H9 (cell line): Measurements from ENCODE around the gene ZNF668. TPM values are rescaled to one million over a fixed set of nuclear protein-coding genes. Genes with fewer than 3 reads are reported as not detected.
"Not testable (repeated sequence)": the region's sequence is repeated elsewhere in the genome, so short reads cannot be mapped to it uniquely, and the experiment has no call there.

ENCODE experiments used
- DNase-seq: peaks from one replicate; pipeline ENCODE4 v3.0.0-alpha.2; 2017
- H2AFZ ChIP-seq: one replicate; pipeline ENCODE4 v1.6.1; 2013; ENCODE audit warnings: mild to moderate bottlenecking, low read length, control low read depth, moderate library complexity
- H2AK5ac ChIP-seq: 2 replicates; pipeline ENCODE4 v1.6.1; 2013; ENCODE audit warnings: low read length, control low read depth, mixed read lengths; ENCODE audit not compliant: insufficient read length
- H2BK120ac ChIP-seq: one replicate; pipeline ENCODE4 v1.6.1; 2013; ENCODE audit warnings: low read depth, mild to moderate bottlenecking, low read length, control low read depth, inconsistent platforms; ENCODE audit not compliant: poor library complexity, severe bottlenecking
- H2BK12ac ChIP-seq: 2 replicates; pipeline ENCODE4 v1.6.1; 2013; ENCODE audit warnings: low read length, control low read depth, mixed read lengths, low read depth; ENCODE audit not compliant: insufficient read length
- H2BK15ac ChIP-seq: 2 replicates; pipeline ENCODE4 v1.6.1; 2013; ENCODE audit warnings: low read depth, low read length, control low read depth
- H2BK20ac ChIP-seq: one replicate; pipeline ENCODE4 v1.6.1; 2013; ENCODE audit warnings: low read depth, mild to moderate bottlenecking, low read length, control low read depth, inconsistent platforms; ENCODE audit not compliant: poor library complexity, severe bottlenecking
- H2BK5ac ChIP-seq: 2 replicates; pipeline ENCODE4 v1.6.1; 2013; ENCODE audit warnings: low read length, control low read depth, mixed read lengths; ENCODE audit not compliant: insufficient read length
- H3K14ac ChIP-seq: 2 replicates; pipeline ENCODE4 v1.6.1; 2013; ENCODE audit warnings: low read length, control low read depth; ENCODE audit not compliant: insufficient read depth
- H3K18ac ChIP-seq: 2 replicates; pipeline ENCODE4 v1.6.1; 2013; ENCODE audit warnings: low read depth, mild to moderate bottlenecking, mixed read lengths, low read length, control low read depth; ENCODE audit not compliant: insufficient read length
- H3K23ac ChIP-seq: 2 replicates; pipeline ENCODE4 v1.6.1; 2013; ENCODE audit warnings: low read length, control low read depth, mixed read lengths, low read depth; ENCODE audit not compliant: insufficient read length
- H3K23me2 ChIP-seq: 2 replicates; pipeline ENCODE4 v1.6.1; 2013; ENCODE audit warnings: low read depth, mild to moderate bottlenecking, mixed read lengths, low read length, control low read depth; ENCODE audit not compliant: insufficient read length, poor library complexity, severe bottlenecking
- H3K27ac ChIP-seq: 2 replicates; pipeline ENCODE4 v1.5.1; 2013; ENCODE audit warnings: low read length, control low read depth, mixed read lengths, low read depth; ENCODE audit not compliant: insufficient read length
- H3K27me3 ChIP-seq: 2 replicates; pipeline ENCODE4 v1.6.1; 2013; ENCODE audit warnings: low read length, control low read depth, inconsistent platforms; ENCODE audit not compliant: insufficient read depth
- H3K4ac ChIP-seq: 2 replicates; pipeline ENCODE4 v1.6.1; 2013; ENCODE audit warnings: low read depth, mild to moderate bottlenecking, control low read depth, inconsistent platforms, low read length, moderate library complexity
- H3K4me1 ChIP-seq: 2 replicates; pipeline ENCODE4 v1.6.1; 2013; ENCODE audit warnings: low read length, control low read depth, inconsistent platforms; ENCODE audit not compliant: insufficient read depth
- H3K4me2 ChIP-seq: 2 replicates; pipeline ENCODE4 v1.6.1; 2013; ENCODE audit warnings: low read length, control low read depth, mixed read lengths; ENCODE audit not compliant: insufficient read length, insufficient read depth
- H3K56ac ChIP-seq: 2 replicates; pipeline ENCODE4 v1.6.1; 2013; ENCODE audit warnings: low read depth, mild to moderate bottlenecking, mixed read lengths, low read length, control low read depth; ENCODE audit not compliant: insufficient read length
- H3K79me1 ChIP-seq: 2 replicates; pipeline ENCODE4 v1.6.1; 2013; ENCODE audit warnings: low read depth, mild to moderate bottlenecking, moderate library complexity, low read length, control low read depth, inconsistent platforms; ENCODE audit not compliant: insufficient read depth, poor library complexity, severe bottlenecking
- H3K79me2 ChIP-seq: 2 replicates; pipeline ENCODE4 v1.6.1; 2013; ENCODE audit warnings: low read length, control low read depth, inconsistent platforms; ENCODE audit not compliant: insufficient read depth
- H3K9ac ChIP-seq: 2 replicates; pipeline ENCODE4 v1.6.1; 2013; ENCODE audit warnings: low read length, control low read depth, mixed read lengths; ENCODE audit not compliant: insufficient read length; ENCODE audit errors: extremely low read depth
- H3K9me3 ChIP-seq: one replicate; pipeline ENCODE4 v1.6.1; 2013; ENCODE audit warnings: low read depth, low read length, inconsistent platforms; ENCODE audit not compliant: control insufficient read depth
- H3T11ph ChIP-seq: one replicate; pipeline ENCODE4 v1.6.1; 2013; ENCODE audit warnings: mild to moderate bottlenecking, low read length, control low read depth, inconsistent platforms
- H4K20me1 ChIP-seq: one replicate; pipeline ENCODE4 v1.6.1; 2013; ENCODE audit not compliant: control insufficient read depth, insufficient read length, insufficient read depth
- H4K5ac ChIP-seq: 2 replicates; pipeline ENCODE4 v1.6.1; 2013; ENCODE audit warnings: low read depth, mild to moderate bottlenecking, mixed read lengths, low read length, control low read depth; ENCODE audit not compliant: insufficient read length
- H4K8ac ChIP-seq: replicated peaks from 2 replicates; pipeline ENCODE4 v1.6.1; 2013; ENCODE audit warnings: low read length, control low read depth, mixed read lengths, low read depth; ENCODE audit not compliant: insufficient read length
- H4K91ac ChIP-seq: 2 replicates; pipeline ENCODE4 v1.6.1; 2013; ENCODE audit warnings: low read depth, mild to moderate bottlenecking, moderate library complexity, mixed read lengths, low read length, control low read depth; ENCODE audit not compliant: insufficient read length
- H3K27ac Mint-ChIP-seq, 3 experiments: 2 replicates in 2 of 3; 3 replicates in 1 of 3; pipeline ENCODE4 v1.8.0; 2020 to 2021; ENCODE audit warnings: mixed read lengths in 3 of 3, mild to moderate bottlenecking in 1 of 3, moderate library complexity in 1 of 3
- H3K27me3 Mint-ChIP-seq: 2 replicates; pipeline ENCODE4 v1.8.0; 2021; ENCODE audit warnings: low read depth, mild to moderate bottlenecking, moderate library complexity, mixed read lengths
- H3K36me3 Mint-ChIP-seq, 3 experiments: 2 replicates in 2 of 3; 3 replicates in 1 of 3; pipeline ENCODE4 v1.8.0; 2020 to 2021; ENCODE audit warnings: low read depth in 3 of 3, mixed read lengths in 3 of 3; ENCODE audit not compliant: insufficient read depth in 1 of 3
- H3K4me1 Mint-ChIP-seq, 2 experiments: 2 replicates each; pipeline ENCODE4 v1.8.0; 2020; ENCODE audit warnings: mixed read lengths in 2 of 2
- H3K4me3 Mint-ChIP-seq, 2 experiments: 2 replicates in 1 of 2; 3 replicates in 1 of 2; pipeline ENCODE4 v1.8.0; 2020 to 2021; ENCODE audit warnings: mild to moderate bottlenecking in 2 of 2, mixed read lengths in 2 of 2, moderate library complexity in 1 of 2
- H3K9me3 Mint-ChIP-seq, 2 experiments: 2 replicates in 1 of 2; 3 replicates in 1 of 2; pipeline ENCODE4 v1.8.0; 2020; ENCODE audit warnings: mild to moderate bottlenecking in 2 of 2, mixed read lengths in 2 of 2, moderate library complexity in 1 of 2
- WGBS: extraction: QIAGEN DNeasy Blood & Tissue Kit; methylation state at CpG from one replicate; pipeline ENCODE4 v1.1.7; 2013; ENCODE audit warnings: missing lambda C conversion rate, low lambda C conversion rate, mixed read lengths; ENCODE audit not compliant: insufficient read length; ENCODE audit errors: extremely low coverage; 5-methylcytosine and 5-hydroxymethylcytosine counted together
- total RNA-seq: library from RNA; stranded (reverse); gene quantifications from 2 replicates; pipeline ENCODE4 v1.2.1, GENCODE V29; 2021
- TF ChIP-seq, protein P1 (sequence below): fragments of 200-600 bp; sonication (generic); conservative IDR thresholded peaks from 3 replicates; pipeline ENCODE4 v1.8.0; 2021; ENCODE audit warnings: antibody characterized with exemption, mild to moderate bottlenecking

Gene ZNF668
- total RNA-seq, 1 experiment from 2014 or later = 18.6 TPM

DNA sequence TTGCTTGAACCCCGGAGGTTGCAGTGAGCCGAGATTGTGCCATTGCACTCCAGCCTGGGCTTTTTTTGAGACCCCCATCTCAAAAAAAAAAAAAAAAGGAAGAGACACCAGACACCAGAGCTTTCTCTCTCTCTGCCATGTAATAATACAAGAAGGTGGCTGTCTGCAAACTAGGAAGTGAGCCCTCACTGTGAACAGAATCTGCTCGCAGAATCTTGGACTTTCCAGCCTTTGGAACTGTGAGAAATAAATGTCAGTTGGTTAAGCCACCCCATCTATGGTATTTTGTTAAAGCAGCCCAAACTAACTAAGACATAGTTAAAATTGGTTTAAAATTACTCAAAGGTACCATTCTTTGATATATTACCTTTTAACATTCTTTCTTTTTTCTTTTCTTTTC lies 53.5 kb downstream of the ZNF668 start:
- H4K8ac ChIP-seq = no peak overlapping the region
- H3K4me2 ChIP-seq = no peak overlapping the region
- no peak overlapping the region for H4K5ac ChIP-seq
- H2BK12ac ChIP-seq = no peak overlapping the region
- H2BK15ac ChIP-seq = no peak overlapping the region
- H3K9ac ChIP-seq = no peak overlapping the region
- no peaks in the 10 kb centered on the region for H3K4me1 ChIP-seq
- H4K91ac ChIP-seq = no peak overlapping the region
- H3K79me2 ChIP-seq = no peaks in the 10 kb centered on the region
- H3K14ac ChIP-seq = no peak overlapping the region
- Mint-ChIP-seq H3K9me3 (no peaks in the 10 kb centered on the region), H3K27ac (no peak overlapping the region), H3K4me1 (peaks cover 0 to 2% of the 10 kb centered on the region in 2 experiments; a peak in 2 of 4 replicates), H3K27me3 (no peaks in the 10 kb centered on the region; the same call in 1 of the 2 replicates), H3K36me3 (no peaks in the 10 kb centered on the region), H3K4me3 (no peak overlapping the region)
- H2BK120ac ChIP-seq = no peak overlapping the region
- H3K27ac ChIP-seq = no peak overlapping the region
- WGBS = no CpG with 5 or more reads among the region's 3 CpGs
- H3K4ac ChIP-seq = no peak overlapping the region
- H4K20me1 ChIP-seq = no peaks in the 10 kb centered on the region
- H3T11ph ChIP-seq = no peak overlapping the region
- DNase-seq = no peak
- H3K79me1 ChIP-seq = no peaks in the 10 kb centered on the region
- no peak overlapping the region for H3K56ac ChIP-seq
- no peaks in the 10 kb centered on the region for H3K27me3 ChIP-seq
- H2BK5ac ChIP-seq = no peak overlapping the region
- no peak overlapping the region for H3K18ac ChIP-seq
- no peaks in the 10 kb centered on the region for H3K9me3 ChIP-seq
- H2BK20ac ChIP-seq = no peak overlapping the region
- no peak overlapping the region for H3K23ac ChIP-seq
- H3K23me2 ChIP-seq = no peaks in the 10 kb centered on the region
- TF ChIP-seq, protein P1, sequence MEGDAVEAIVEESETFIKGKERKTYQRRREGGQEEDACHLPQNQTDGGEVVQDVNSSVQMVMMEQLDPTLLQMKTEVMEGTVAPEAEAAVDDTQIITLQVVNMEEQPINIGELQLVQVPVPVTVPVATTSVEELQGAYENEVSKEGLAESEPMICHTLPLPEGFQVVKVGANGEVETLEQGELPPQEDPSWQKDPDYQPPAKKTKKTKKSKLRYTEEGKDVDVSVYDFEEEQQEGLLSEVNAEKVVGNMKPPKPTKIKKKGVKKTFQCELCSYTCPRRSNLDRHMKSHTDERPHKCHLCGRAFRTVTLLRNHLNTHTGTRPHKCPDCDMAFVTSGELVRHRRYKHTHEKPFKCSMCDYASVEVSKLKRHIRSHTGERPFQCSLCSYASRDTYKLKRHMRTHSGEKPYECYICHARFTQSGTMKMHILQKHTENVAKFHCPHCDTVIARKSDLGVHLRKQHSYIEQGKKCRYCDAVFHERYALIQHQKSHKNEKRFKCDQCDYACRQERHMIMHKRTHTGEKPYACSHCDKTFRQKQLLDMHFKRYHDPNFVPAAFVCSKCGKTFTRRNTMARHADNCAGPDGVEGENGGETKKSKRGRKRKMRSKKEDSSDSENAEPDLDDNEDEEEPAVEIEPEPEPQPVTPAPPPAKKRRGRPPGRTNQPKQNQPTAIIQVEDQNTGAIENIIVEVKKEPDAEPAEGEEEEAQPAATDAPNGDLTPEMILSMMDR = no peak
- H2AFZ ChIP-seq = no peak overlapping the region
- H2AK5ac ChIP-seq = no peak overlapping the region

DNA sequence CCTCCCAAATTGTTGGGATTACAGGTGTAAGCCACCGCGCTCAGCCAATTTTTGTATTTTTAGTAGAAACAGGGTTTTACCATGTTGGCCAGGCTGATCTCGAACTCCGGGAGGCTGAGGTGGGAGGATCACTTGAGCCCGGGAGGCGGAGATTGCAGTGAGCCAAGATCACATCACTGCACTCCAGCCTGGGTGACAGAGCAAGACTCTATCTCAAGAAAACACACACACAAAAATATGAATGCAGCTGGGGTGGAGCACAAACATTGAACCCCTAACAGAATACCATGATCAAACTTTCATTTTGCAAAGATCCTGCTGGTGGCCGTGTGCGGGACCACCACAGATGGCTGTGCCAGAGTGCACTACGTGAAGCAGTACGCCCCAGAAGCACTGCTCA lies 56.3 kb downstream of the ZNF668 start:
- H3K4me1 ChIP-seq, H3K27ac ChIP-seq, H3K56ac ChIP-seq, H3K4me3 Mint-ChIP-seq, H2BK12ac ChIP-seq, H3K27ac Mint-ChIP-seq, H4K5ac ChIP-seq, H3K9me3 ChIP-seq, H2AFZ ChIP-seq, H3K4ac ChIP-seq, H3K27me3 ChIP-seq, H4K20me1 ChIP-seq, H2AK5ac ChIP-seq, H3T11ph ChIP-seq, H3K9me3 Mint-ChIP-seq, H3K14ac ChIP-seq, H3K79me1 ChIP-seq, H2BK5ac ChIP-seq, H3K18ac ChIP-seq, H3K23me2 ChIP-seq, H4K91ac ChIP-seq, H2BK120ac ChIP-seq, H3K4me2 ChIP-seq, H4K8ac ChIP-seq, H3K4me1 Mint-ChIP-seq, H3K23ac ChIP-seq, H2BK20ac ChIP-seq, H3K9ac ChIP-seq, H2BK15ac ChIP-seq, H3K79me2 ChIP-seq, H3K36me3 Mint-ChIP-seq, DNase-seq: not testable (repeated sequence)
- WGBS = no CpG with 5 or more reads among the region's 10 CpGs
- peaks cover 18% of the 10 kb centered on the region for H3K27me3 Mint-ChIP-seq
